Effector CD8-positive, alpha-beta T cell (primary cell): ENCODE results near the gene STRADB.
"Not testable (repeated sequence)": the region's sequence is repeated elsewhere in the genome, so short reads cannot be mapped to it uniquely, and the experiment has no call there.

Experiments
- DNase-seq: peaks from one replicate; lab custom pipeline; 2025; lab: John Stamatoyannopoulos, UW
- total RNA-seq, 4 experiments: gene quantifications; one replicate each; lab custom pipeline; 2026; lab: John Stamatoyannopoulos, UW

STRADB gene
- total RNA-seq: 16.2 to 20.5 (median 18.2) reads per million in 4 experiments

- peak; percentile 92 for DNase-seq
Observed at GRCh38 chr2:201451292-201452057, at the start of gene STRADB, which contains the start of gene TRAK2. Gene STRADB, plus strand, starts transcription at chr2:201451740. Its CDS starts 3,101 bp downstream, at chr2:201454841. Gene TRAK2, minus strand, starts transcription at chr2:201451458. Its CDS starts 30,951 bp downstream, at chr2:201420507.

DNA sequence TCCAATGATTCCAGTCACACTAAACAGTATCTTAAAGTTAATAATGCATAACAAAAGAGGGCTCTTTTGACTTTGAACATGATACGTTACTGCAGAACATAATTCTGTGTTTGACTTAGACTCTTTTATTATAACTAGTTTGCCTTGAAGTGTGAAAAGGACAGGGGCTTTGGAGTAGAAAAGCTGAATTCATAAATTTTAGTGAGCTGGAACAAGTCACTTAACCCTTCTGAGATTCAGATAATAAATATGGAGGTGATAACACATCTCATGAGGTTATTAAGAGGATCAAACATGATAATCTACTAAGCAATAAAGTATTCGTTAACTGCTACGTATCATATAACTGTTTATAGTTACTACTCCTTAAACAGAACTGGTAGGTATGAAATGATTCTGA lies 49.7 kb upstream of the STRADB start:
- no peak for DNase-seq

- no peak for DNase-seq
Observed at GRCh38 chr2:201402651-201403562, 48.6 kb upstream of the STRADB start.

- DNase-seq: no peak
Observed at GRCh38 chr2:201403880-201404279, 47.7 kb upstream of the STRADB start.

DNA sequence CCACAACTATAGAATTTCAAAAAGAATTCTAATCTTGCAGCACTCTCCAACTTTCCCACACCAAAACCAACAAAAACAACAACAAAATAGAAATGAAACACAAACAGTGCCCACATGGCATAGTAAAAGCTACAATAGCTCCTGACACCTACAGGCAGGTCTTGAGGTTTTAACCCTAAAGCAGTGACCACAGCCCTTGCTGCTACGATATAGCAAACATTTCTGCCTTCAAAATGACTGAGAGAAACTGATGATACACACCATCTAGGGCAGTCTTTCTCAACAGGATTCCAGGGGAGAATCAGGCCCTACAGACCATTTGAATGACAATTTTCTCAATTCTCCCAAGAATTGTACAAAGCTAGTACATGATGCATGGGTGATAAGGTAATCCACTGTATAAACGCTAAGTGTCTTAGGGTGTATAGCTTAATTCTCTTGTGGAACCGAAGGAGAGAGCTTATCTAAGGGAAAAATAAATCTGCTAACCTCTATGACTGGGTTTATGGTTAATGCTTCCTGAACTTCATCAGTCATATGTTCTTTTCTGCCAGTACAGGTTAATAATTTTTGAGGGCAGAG lies 46.8 kb upstream of the STRADB start:
- DNase-seq: no peak

DNA sequence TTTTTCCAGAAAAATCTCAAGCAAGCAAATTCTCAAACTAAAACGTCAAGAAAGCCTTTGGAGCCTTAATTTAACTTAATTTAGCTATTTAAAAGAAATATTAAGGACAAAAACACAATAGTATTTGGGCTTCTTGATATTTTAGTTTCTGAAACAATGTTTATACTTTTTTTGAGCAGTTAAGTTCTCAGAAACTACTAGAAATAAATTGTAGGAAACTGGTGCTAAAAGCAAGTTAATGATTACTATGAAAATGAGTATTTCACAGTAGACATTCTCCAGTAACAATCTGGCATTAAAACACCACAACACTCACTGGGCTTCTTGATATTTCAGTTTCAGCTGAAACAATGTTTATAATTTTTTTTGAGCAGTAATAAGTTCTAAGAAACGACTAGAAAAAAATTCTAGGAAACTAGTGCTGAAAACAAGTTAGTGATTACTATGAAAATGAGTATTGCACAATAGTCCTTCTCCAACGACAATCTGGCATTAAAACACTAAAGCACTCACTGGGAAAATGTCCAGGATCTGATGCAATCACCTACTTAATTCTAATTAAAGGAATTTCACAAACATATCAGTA lies 45.4 kb upstream of the STRADB start:
- DNase-seq: no peak

DNA sequence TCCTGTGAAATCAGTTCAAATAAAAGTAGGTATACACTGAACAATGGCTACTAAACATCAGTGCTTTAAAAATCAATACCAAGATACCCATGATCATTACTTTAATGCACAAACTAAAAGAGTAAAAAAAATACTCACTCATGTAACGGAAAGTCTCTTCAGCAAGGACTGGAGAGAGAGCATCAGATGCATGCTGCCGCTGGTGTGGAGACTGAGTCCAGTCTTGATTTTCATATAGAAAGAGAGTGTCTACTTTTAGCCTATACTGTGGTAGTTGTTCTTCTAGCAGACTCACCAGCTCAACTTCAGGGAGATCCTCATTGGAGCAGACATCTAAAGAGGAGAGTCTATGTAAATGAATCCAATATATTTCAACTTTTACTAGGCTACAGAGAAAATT lies 44.3 kb upstream of the STRADB start:
- DNase-seq: no peak

DNA sequence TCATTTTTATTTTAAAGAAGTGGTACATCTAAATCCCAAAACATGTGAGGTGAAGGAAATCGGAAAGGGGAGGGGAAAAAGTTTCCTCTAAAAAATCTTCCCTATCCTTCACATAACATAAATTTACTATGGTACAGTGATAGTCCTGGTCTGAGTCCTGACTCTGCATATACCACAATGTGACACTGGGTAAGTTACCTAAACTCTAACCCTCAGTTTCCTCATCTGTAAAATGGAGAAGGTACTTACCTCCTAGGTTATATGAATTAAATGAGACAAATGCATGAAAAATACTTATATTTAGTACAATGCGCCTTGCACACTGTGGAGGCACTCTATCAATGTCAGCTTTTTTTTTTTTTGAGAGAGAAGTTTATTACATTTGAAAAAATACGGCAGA lies 42.6 kb upstream of the STRADB start:
- DNase-seq: no peak

- no peak for DNase-seq
Observed at GRCh38 chr2:201411421-201411820, 40.1 kb upstream of the STRADB start.

DNA sequence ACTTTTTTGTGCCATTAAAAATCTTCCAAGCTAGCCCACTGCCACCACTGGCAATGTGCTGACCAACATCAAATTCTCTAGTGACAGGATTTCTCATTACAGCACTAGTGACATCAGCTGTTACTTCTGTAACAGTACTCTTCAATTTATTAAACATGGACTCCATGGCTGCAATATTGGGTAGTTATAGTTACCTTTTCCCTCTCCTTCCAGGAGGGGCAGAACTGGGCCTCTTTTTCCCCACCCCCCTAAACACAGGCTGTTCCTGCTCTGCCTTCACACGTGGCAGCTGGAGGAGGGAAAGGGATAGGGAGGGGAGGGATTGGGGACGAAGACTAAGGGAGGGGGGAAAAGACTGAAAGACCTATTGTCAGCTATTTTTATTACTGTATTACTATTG lies 38.4 kb upstream of the STRADB start:
- DNase-seq: no peak

- DNase-seq: no peak
Observed at GRCh38 chr2:201413552-201413951, 38.0 kb upstream of the STRADB start.

- DNase-seq: no peak
Observed at GRCh38 chr2:201414099-201415023, 37.2 kb upstream of the STRADB start.

DNA sequence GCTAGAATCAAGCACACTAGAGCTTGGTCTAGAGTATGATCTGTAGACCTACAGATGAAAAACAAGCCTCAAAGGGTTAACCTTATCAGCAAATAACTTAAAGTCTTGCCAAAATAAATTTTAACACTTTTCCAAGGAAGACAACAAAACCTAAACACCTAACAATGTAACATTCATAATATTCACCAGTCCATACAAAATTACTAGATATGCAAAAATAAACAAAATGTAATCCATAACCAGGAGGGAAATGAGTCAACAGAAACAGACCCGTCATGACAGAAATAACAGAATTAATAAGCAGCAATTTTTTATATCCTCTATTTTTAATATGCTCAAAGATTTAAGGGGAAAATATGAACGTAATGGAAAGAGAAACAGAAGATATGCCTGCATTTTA lies 36.4 kb upstream of the STRADB start:
- no peak for DNase-seq

DNA sequence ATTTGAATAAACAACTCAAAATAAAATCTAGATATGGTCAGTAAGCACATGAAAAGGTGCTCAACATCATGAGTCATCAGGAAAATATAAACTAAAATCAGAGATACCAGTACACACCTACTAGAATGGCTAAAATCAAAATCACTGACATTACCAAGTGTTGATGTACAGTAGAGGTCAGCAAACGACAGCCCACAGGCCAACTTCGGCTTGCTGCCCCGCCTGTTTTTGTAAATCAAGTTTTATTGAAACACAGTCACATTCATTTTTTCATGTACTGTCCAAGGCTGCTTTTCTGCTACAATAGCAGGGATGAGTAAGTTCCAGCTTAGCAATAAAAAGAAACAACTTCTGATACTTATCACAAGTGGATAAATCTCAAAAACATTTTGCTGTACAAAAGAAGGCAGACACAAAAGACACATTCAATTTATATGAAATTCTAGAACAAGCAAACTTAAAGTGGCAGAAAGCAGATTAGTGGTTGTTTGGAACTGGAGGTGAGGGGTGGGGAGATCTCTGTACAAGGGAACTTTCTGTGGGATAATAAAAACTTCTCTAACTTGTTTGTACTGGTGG lies 32.4 kb upstream of the STRADB start:
- DNase-seq: no peak

GRCh38 chr2:201419986-201420385 lies 31.6 kb upstream of the STRADB start:
- DNase-seq: no peak

DNA sequence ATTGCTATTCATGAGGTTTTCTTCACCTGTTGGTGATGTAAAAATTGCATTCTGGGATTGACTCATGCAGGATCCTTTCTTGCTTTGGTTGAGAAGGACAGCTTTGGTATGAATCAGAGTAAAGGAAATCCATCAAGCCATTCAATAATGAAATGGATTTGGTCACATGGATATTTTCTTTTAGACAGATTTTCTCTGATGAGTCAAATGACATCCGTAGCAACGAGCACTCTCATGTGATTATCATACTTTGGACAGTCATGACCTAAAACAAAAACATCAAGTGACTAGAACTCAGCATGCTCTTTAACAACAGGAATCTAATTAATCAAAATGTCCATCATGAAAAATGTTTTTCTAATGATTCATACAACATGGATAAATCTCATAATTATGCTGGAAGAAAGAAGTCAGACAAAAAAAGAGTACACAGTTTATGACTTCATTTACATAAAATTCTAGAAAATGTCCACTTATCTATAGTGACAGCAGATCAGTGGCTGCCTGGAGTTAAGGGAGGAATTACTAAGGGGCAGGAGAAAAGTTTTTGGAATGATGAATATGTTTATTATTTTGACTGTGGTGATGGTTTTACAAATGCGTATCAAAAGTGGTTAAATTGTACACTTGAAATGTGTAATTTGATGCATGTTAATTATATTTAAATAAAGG lies 31.0 kb upstream of the STRADB start:
- DNase-seq: no peak

- DNase-seq: no peak
Observed at GRCh38 chr2:201425952-201426351, 25.6 kb upstream of the STRADB start.

DNA sequence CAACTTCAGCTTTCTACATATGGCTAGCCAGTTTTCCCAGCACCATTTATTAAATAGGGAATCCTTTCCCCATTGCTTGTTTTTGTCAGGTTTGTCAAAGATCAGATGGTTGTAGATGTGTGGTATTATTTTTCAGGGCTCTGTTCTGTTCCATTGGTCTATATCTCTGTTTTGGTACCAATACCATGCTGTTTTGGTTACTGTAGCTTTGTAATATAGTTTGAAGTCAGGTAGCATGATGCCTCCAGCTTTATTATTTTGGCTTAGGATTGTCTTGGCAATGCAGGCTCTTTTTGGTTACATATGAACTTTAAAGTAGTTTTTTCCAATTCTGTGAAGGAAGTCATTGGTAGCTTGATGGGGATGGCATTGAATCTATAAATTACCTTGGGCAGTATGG lies 23.2 kb upstream of the STRADB start:
- DNase-seq: not testable (repeated sequence)

DNA sequence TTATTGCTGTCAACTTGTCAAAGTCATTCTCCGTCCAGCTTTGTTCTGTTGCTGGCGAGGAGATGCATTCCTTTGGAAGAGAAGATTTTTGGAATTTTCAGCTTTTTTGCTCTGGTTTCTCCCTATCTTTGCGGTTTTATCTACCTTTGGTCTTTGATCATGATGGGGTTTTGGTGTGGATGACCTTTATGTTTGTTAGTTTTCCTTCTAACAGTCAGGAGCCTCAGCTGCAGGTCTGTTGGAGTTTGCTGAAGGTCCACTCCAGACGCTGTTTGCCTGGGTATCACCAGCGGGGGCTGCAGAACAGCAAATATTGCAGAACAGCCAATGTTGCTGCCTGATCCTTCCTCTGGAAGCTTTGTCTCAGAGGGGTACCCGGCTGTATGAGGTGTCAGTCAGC lies 21.7 kb upstream of the STRADB start:
- DNase-seq: not testable (repeated sequence)

GRCh38 chr2:201430322-201430721 lies 21.2 kb upstream of the STRADB start:
- DNase-seq: not testable (repeated sequence)
